K562 (cell line): ENCODE results near the gene PALLD. TPM values are rescaled to one million over a fixed set of nuclear protein-coding genes. Genes with fewer than 3 reads are reported as not detected.

Source experiments
- DIDO1 ChIP-seq: fragments of 450-650 bp; IDR thresholded peaks from 2 replicates; pipeline ENCODE4 v1.6.1; 2016; ENCODE audit warnings: low read depth, missing biosample characterization, missing genetic modification characterization
- ETV1 ChIP-seq: fragments of 450-650 bp; conservative IDR thresholded peaks from 2 replicates; pipeline ENCODE4 v1.6.1; 2016; ENCODE audit warnings: missing genetic modification characterization, control low read depth, low read depth, missing compliant biosample characterization
- FOXP4 ChIP-seq: sonication (generic); formaldehyde crosslinking; IDR thresholded peaks from 2 replicates; pipeline ENCODE4 v1.8.0; 2022; ENCODE audit warnings: mild to moderate bottlenecking, missing genetic modification reagents, borderline replicate concordance
- GATAD2B ChIP-seq: fragments of 450-650 bp; IDR thresholded peaks from 2 replicates; pipeline ENCODE4 v1.6.1; 2017; ENCODE audit warnings: mild to moderate bottlenecking, borderline replicate concordance
- HBP1 ChIP-seq: fragments of 450-650 bp; formaldehyde crosslinking; IDR thresholded peaks from 2 replicates; pipeline ENCODE4 v1.4.0; 2022; ENCODE audit warnings: missing genetic modification characterization
- ILF3 ChIP-seq: fragments of 450-650 bp; IDR thresholded peaks from 2 replicates; pipeline ENCODE4 v1.6.1; 2018; ENCODE audit warnings: antibody characterized with exemption, mild to moderate bottlenecking, moderate library complexity, borderline replicate concordance
- KDM2B ChIP-seq: fragments of 250-450 bp; sonication (Bioruptor Pico); IDR thresholded peaks from 2 replicates; pipeline ENCODE4 v1.8.0; 2021; ENCODE audit warnings: mild to moderate bottlenecking, moderate library complexity
- MCM3 ChIP-seq: fragments of 450-650 bp; IDR thresholded peaks from 2 replicates; pipeline ENCODE4 v1.6.1; 2016
- RBM17 ChIP-seq: fragments of 200-400 bp; formaldehyde crosslinking; IDR thresholded peaks from 2 replicates; pipeline ENCODE4 v1.6.1; 2017; ENCODE audit warnings: low read depth, mild to moderate bottlenecking, low read length, borderline replicate concordance
- YY1 ChIP-seq, 3 experiments: IDR thresholded peaks; 2 replicates each; pipeline ENCODE4 v1.6.1; 2011; ENCODE audit warnings: low read length in 2 of 3, mild to moderate bottlenecking in 2 of 3, moderate library complexity in 2 of 3, borderline replicate concordance in 1 of 3, control low read depth in 1 of 3, low read depth in 1 of 3; ENCODE audit not compliant: insufficient read depth in 3 of 3, insufficient replicate concordance in 2 of 3, control insufficient read depth in 1 of 3, insufficient read length in 1 of 3; ENCODE audit errors: extremely low read depth in 1 of 3
- ZBTB17 ChIP-seq: fragments of 450-650 bp; formaldehyde crosslinking; IDR thresholded peaks from 2 replicates; pipeline ENCODE4 v1.4.0; 2020; ENCODE audit warnings: mild to moderate bottlenecking
- ZNF263 ChIP-seq: sonication (generic); formaldehyde crosslinking; IDR thresholded peaks from 2 replicates; pipeline ENCODE4 v1.8.0; 2022; ENCODE audit warnings: mild to moderate bottlenecking, missing genetic modification reagents, borderline replicate concordance
- ZNF696 ChIP-seq: fragments of 250-450 bp; sonication (Bioruptor Pico); conservative IDR thresholded peaks from 2 replicates; pipeline ENCODE4 v1.4.0; 2020; ENCODE audit warnings: mild to moderate bottlenecking, moderate library complexity
- polyA plus RNA-seq, 8 experiments: library from polyadenylated mRNA; depleted of rRNA in 4 of 8; stranded (reverse) in 5 of 8; unstranded in 3 of 8; fragments of >200 nt; fragmentation: Nextera tagmentation in 2 of 8; fragmentation: Illumina TruSeq in 1 of 8; extraction: Ambion mirVana in 2 of 8; extraction: Trizol in 1 of 8; gene quantifications; 2 replicates each; pipeline versions ENCODE4 v1.2.1 to v1.2.3, GENCODE V29; 2011 to 2014; ENCODE audit warnings: inconsistent platforms in 1 of 8, missing spikeins in 1 of 8
- total RNA-seq, 7 experiments: library from RNA; depleted of rRNA in 6 of 7; stranded (reverse); fragments of >200 nt in 6 of 7; fragmentation: Illumina TruSeq in 2 of 7; extraction: Trizol in 2 of 7; gene quantifications; 2 replicates each; pipeline versions ENCODE4 v1.2.1 to v1.2.3, GENCODE V29; 2011 to 2021; ENCODE audit warnings: low replicate concordance in 1 of 7
- TF ChIP-seq, protein P1 (sequence below): fragments of 250-450 bp; sonication (Bioruptor Pico); IDR thresholded peaks from 2 replicates; pipeline ENCODE4 v1.5.1; 2021; ENCODE audit warnings: mild to moderate bottlenecking

The PALLD gene
- total and polyA plus RNA-seq, 9 of the 15 experiments (the other 6 are each of a cell fraction or from before 2014, with no cell fraction given), result 0.01 to 0.35 (median 0.06) TPM; not detected in 3

- TF ChIP-seq KDM2B (CRISPR knock-in tag), result no peak
- no peak for TF ChIP-seq HBP1 (CRISPR knock-in tag)
- no peak for TF ChIP-seq ILF3
- no peak for TF ChIP-seq RBM17
- TF ChIP-seq MCM3, result no peak
- TF ChIP-seq ZBTB17 (CRISPR knock-in tag), result no peak
- TF ChIP-seq, protein P1, sequence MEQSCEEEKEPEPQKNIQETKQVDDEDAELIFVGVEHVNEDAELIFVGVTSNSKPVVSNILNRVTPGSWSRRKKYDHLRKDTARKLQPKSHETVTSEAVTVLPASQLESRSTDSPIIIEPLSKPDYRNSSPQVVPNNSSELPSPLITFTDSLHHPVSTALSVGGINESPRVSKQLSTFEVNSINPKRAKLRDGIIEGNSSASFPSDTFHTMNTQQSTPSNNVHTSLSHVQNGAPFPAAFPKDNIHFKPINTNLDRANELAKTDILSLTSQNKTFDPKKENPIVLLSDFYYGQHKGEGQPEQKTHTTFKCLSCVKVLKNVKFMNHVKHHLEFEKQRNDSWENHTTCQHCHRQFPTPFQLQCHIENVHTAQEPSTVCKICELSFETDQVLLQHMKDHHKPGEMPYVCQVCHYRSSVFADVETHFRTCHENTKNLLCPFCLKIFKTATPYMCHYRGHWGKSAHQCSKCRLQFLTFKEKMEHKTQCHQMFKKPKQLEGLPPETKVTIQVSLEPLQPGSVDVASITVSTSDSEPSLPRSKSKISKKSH, result no peak
- no peak for TF ChIP-seq ZNF263
- TF ChIP-seq GATAD2B, result no peak
- no peak for TF ChIP-seq ETV1
- no peak for TF ChIP-seq ZNF696 (CRISPR knock-in tag)
- TF ChIP-seq YY1 (IDR thresholded peaks at IDR 0.05; ENCODE audit: borderline replicate concordance in 1 of 3, control insufficient read depth in 1 of 3, extremely low read depth in 1 of 3, insufficient read depth in 3 of 3, insufficient read length in 1 of 3, insufficient replicate concordance in 2 of 3, low read depth in 1 of 3, low read length in 2 of 3), result no peak
- TF ChIP-seq DIDO1 (tag), result no peak
- no peak for TF ChIP-seq FOXP4 (CRISPR knock-in tag)
Measured at GRCh38 chr4:168449719-168450452, 47.0 kb upstream of the PALLD start (continued).
